Measurements from ENCODE around the gene CRYL1. TPM values are rescaled to one million over a fixed set of nuclear protein-coding genes. Genes with fewer than 3 reads are reported as not detected.

Gene CRYL1
- polyA plus RNA-seq, 3 donors = 137 to 147 (median 142) TPM

- DNase-seq = no peak
Measured at GRCh38 chr13:20383058-20383457, 142.6 kb downstream of the CRYL1 start.

- DNase-seq = no peak
Measured at GRCh38 chr13:20381401-20381800, 144.3 kb downstream of the CRYL1 start.

- DNase-seq = no peak
Measured at GRCh38 chr13:20378721-20379120, 146.9 kb downstream of the CRYL1 start.

GRCh38 chr13:20377720-20378119 is 147.9 kb downstream of the CRYL1 start:
- DNase-seq = no peak

- no peak for DNase-seq
Measured at GRCh38 chr13:20375871-20376270, 149.8 kb downstream of the CRYL1 start.

DNA sequence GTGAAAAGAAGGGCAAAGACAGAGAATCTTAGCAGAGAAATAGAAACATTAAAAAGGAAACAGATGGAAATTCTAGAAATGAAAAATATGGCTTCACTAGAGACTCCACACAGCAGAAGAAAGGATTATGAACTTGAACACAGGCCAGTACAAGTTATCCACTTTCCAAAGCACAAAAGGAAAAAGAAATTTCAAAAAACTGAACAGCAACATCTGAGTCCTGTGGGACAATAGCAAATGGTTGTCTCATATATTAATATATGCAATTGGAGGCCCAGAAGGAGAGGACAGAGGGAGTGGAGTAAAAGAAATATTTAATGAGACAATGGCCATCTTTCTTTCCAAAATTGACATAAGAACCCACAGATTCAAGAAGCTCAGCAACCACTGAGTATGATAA is 151.8 kb downstream of the CRYL1 start:
- no peak for DNase-seq

GRCh38 chr13:20371825-20372224 is 153.8 kb downstream of the CRYL1 start:
- no peak for DNase-seq

GRCh38 chr13:20370815-20371421 is 154.7 kb downstream of the CRYL1 start:
- no peak for DNase-seq

- no peak for DNase-seq
Measured at GRCh38 chr13:20369886-20370361, 155.7 kb downstream of the CRYL1 start.

GRCh38 chr13:20366056-20366455 is 159.6 kb downstream of the CRYL1 start:
- no peak for DNase-seq

DNA sequence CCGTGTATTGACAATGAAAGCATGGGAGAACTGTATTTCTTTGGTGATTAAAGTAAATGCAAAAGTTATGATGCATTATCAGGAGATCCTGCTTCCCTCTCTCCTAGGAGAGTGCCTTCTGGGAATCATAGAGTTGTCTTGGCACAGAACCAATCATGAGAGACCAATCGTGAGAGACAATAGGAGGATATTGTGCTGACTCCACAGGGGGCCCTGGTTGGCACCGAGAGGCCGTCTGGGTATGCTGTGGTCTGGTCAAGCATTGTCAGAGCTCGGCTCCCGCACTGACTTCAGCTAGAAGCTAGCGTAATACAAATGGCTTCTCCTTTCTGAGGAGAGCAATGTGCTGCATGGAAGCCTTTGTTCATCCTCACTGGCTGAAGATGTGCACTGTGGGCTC is 162.1 kb downstream of the CRYL1 start:
- no peak for DNase-seq

GRCh38 chr13:20363172-20363571 is 162.5 kb downstream of the CRYL1 start:
- DNase-seq = no peak

DNA sequence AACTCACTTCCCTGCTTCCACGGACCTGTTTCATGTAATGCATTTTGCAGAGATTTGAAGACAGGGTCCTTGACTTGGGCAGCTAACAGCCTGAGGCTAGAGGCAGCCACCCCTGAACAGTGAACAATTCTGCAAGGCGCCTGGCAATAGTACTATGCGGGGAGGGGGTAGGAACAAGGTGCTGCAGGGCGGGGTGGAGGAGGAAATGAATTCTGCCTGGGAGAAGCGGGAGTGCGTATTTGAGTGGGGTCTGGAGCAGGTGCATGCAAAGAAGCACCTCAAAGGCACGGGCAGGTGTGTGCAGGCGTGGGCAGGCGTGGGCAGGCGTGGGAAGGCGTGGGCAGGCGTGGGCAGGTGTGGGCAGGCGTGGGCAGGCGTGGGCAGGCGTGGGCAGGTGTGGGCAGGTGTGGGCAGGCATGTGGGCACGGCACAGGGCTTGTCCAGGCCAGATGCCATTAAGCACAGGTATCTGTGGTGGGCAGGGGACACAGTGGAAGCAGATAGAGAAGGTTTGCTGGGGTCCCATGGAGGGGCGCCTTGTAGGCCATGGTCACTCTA is 163.1 kb downstream of the CRYL1 start:
- DNase-seq = no peak

GRCh38 chr13:20360835-20361412 is 164.7 kb downstream of the CRYL1 start:
- DNase-seq = no peak

GRCh38 chr13:20360041-20360491 is 165.6 kb downstream of the CRYL1 start:
- DNase-seq = no peak

GRCh38 chr13:20359335-20359734 is 166.3 kb downstream of the CRYL1 start:
- DNase-seq = no peak

DNA sequence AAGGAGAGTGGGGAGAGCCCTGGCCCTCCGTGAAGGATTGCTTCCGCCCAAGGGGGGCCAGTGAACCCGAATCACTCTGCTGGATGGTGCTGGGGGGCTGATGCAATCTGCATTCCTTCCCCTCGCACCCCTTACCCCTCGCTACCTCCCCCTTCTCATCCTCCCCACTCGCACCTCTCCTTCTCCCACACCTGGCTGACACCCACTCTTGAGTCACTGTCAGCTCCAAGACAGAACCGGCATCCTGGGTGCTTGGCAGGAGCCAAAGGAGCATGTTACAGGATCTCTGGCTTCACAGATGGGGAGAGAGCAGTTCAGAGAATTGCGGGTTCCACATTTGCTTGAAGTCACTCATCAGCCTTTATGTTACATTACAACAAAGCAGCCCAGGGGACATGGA is 167.6 kb downstream of the CRYL1 start:
- DNase-seq = no peak

GRCh38 chr13:20356444-20356843 is 169.2 kb downstream of the CRYL1 start:
- DNase-seq = peak; percentile 58

- DNase-seq = no peak
Measured at GRCh38 chr13:20354722-20355121, 170.9 kb downstream of the CRYL1 start.

- DNase-seq = no peak
Measured at GRCh38 chr13:20353973-20354372, 171.7 kb downstream of the CRYL1 start.

Measured in renal pelvis (tissue), 4 donors.